Endothelial cell of umbilical vein (primary cell): ENCODE results near the gene SHISA7. TPM values are rescaled to one million over a fixed set of nuclear protein-coding genes. Genes with fewer than 3 reads are reported as not detected.

Experiments
- BruUV-seq: library from RNA; stranded (reverse); fragments of 400-500 nt; replicated peaks from 2 replicates; lab custom pipeline; 2021; lab: Mats Ljungman, UMichigan
- CTCF ChIA-PET: fragments of 300-600, 350-600 bp; sonication (Branson Sonifier 250); formaldehyde crosslinking; loops from one replicate; lab custom pipeline; 2021; ENCODE audit warnings: antibody characterized with exemption, inconsistent platforms; lab: Charles Lee
- POLR2A ChIA-PET: fragments of 300-600, 350-600 bp; sonication (Branson Sonifier 250); formaldehyde crosslinking; loops from one replicate; lab custom pipeline; 2021; ENCODE audit warnings: antibody characterized with exemption, inconsistent platforms; lab: Charles Lee
- DNase-seq: peaks from one replicate; pipeline ENCODE4 v3.0.0-alpha.2; 2011; ENCODE audit warnings: low read depth, low spot score
- FAIRE-seq: peaks from 2 replicates; lab custom pipeline; 2011; peaks lifted over from hg19 to GRCh38; lab: Jason Lieb, UNC
- H2AFZ ChIP-seq: 2 replicates; pipeline ENCODE4 v1.6.0; 2012; ENCODE audit warnings: low read depth, low read length, control low read depth, inconsistent platforms
- H3K27ac ChIP-seq: 2 replicates; pipeline ENCODE4 v1.5.1; 2011; ENCODE audit warnings: low read depth, mild to moderate bottlenecking, control low read depth, low read length, moderate library complexity; ENCODE audit not compliant: insufficient read depth
- H3K27me3 ChIP-seq, 2 experiments: 2 replicates each; pipeline versions ENCODE4 v1.6.0 to v1.6.1; 2011; ENCODE audit warnings: low read length in 2 of 2, mixed read lengths in 1 of 2; ENCODE audit not compliant: control insufficient read depth in 2 of 2, insufficient read depth in 2 of 2
- H3K36me3 ChIP-seq, 2 experiments: 2 replicates in 1 of 2; 3 replicates in 1 of 2; pipeline ENCODE4 v1.5.1; 2011; ENCODE audit warnings: low read length in 2 of 2, mild to moderate bottlenecking in 1 of 2, moderate library complexity in 1 of 2; ENCODE audit not compliant: control insufficient read depth in 2 of 2, insufficient read depth in 2 of 2; ENCODE audit errors: extremely low read depth in 1 of 2
- H3K4me1 ChIP-seq: 3 replicates; pipeline ENCODE4 v1.5.1; 2011; ENCODE audit warnings: mild to moderate bottlenecking, low read length; ENCODE audit not compliant: control insufficient read depth, insufficient read depth; ENCODE audit errors: extremely low read depth
- H3K4me2 ChIP-seq: 2 replicates; pipeline ENCODE4 v1.6.1; 2011; ENCODE audit warnings: low read length, control low read depth, mixed read lengths; ENCODE audit not compliant: insufficient read depth
- H3K4me3 ChIP-seq, 3 experiments: fragments of 200-600 bp in 1 of 3; sonication (generic), shearing (Covaris generic) in 1 of 3; replicated peaks in 1 of 3; 2 replicates each; pipeline ENCODE4 v1.5.1; 2011 to 2016; ENCODE audit warnings: control low read depth in 3 of 3, low read length in 3 of 3, mild to moderate bottlenecking in 2 of 3, inconsistent platforms in 1 of 3, low read depth in 1 of 3, moderate library complexity in 1 of 3; ENCODE audit not compliant: insufficient read depth in 1 of 3
- H3K79me2 ChIP-seq: 2 replicates; pipeline ENCODE4 v1.6.0; 2012; ENCODE audit warnings: low read length, inconsistent platforms; ENCODE audit not compliant: control insufficient read depth, insufficient read depth
- H3K9ac ChIP-seq: replicated peaks from 2 replicates; pipeline ENCODE3; 2011; ENCODE audit warnings: low read length, control low read depth; ENCODE audit not compliant: insufficient read depth; ENCODE audit errors: extremely low read depth
- H3K9me1 ChIP-seq: replicated peaks from 3 replicates; pipeline ENCODE4 v1.6.0; 2011; ENCODE audit warnings: mild to moderate bottlenecking, low read length; ENCODE audit not compliant: control insufficient read depth, insufficient read depth; ENCODE audit errors: extremely low read depth
- H3K9me3 ChIP-seq: replicated peaks from 2 replicates; pipeline ENCODE4 v1.5.1; 2012; ENCODE audit warnings: low read length, inconsistent platforms; ENCODE audit not compliant: control insufficient read depth, insufficient read depth
- H4K20me1 ChIP-seq: replicated peaks from 2 replicates; pipeline ENCODE3; 2011; ENCODE audit warnings: mild to moderate bottlenecking, low read length; ENCODE audit not compliant: control insufficient read depth, insufficient read depth; ENCODE audit errors: extremely low read depth
- JUN ChIP-seq: IDR thresholded peaks from 2 replicates; pipeline ENCODE4 v1.6.1; 2011; ENCODE audit warnings: borderline replicate concordance, low read depth; ENCODE audit not compliant: insufficient read length, insufficient read depth
- MYC ChIP-seq: IDR thresholded peaks from one replicate; pipeline ENCODE4 v1.6.1; 2011; ENCODE audit warnings: mild to moderate bottlenecking, low read depth, low read length
- POLR2A ChIP-seq: IDR thresholded peaks from 2 replicates; pipeline ENCODE4 v1.6.1; 2012; ENCODE audit warnings: low read depth, mild to moderate bottlenecking, control low read depth, low read length
- dilution Hi-C: fragments of 300-500 bp; cut with MboI; formaldehyde crosslinking; loops from one replicate; pipeline ENCODE4 v1.15.0; 2019; ENCODE audit warnings: low sequenced_read_pairs; ENCODE audit not compliant: extremely low pct_ligation_motif_present
- intact Hi-C: fragments of 100-400 bp; cut with micrococcal nuclease; formaldehyde crosslinking; loops from one replicate; pipeline ENCODE4 v1.10.0; 2022
- polyA plus RNA-seq, 4 experiments: library from polyadenylated mRNA; depleted of rRNA in 3 of 4; stranded (reverse) in 3 of 4; unstranded in 1 of 4; fragments of >200 nt; gene quantifications; 2 replicates each; pipeline versions ENCODE4 v1.2.1 to v1.2.3, GENCODE V29; 2011 to 2012; ENCODE audit warnings: missing spikeins in 1 of 4
- total RNA-seq: library from RNA; stranded (reverse); gene quantifications from 2 replicates; pipeline ENCODE4 v1.2.3, GENCODE V29; 2021
- TF ChIP-seq, protein P1 (sequence below), 2 donors: IDR thresholded peaks; 1 replicate in 1 of 2; 2 replicates in 1 of 2; pipeline ENCODE4 v1.5.1; 2011; ENCODE audit warnings: low read length in 2 of 2, mild to moderate bottlenecking in 2 of 2, moderate library complexity in 2 of 2, control low read depth in 1 of 2, inconsistent platforms in 1 of 2, low read depth in 1 of 2; ENCODE audit not compliant: insufficient read depth in 1 of 2; ENCODE audit errors: extremely low read depth in 1 of 2

The SHISA7 gene
- total and polyA plus RNA-seq, 2 donors (not counting 3 experiments of a cell fraction or from before 2014, with no cell fraction given): not detected

DNA sequence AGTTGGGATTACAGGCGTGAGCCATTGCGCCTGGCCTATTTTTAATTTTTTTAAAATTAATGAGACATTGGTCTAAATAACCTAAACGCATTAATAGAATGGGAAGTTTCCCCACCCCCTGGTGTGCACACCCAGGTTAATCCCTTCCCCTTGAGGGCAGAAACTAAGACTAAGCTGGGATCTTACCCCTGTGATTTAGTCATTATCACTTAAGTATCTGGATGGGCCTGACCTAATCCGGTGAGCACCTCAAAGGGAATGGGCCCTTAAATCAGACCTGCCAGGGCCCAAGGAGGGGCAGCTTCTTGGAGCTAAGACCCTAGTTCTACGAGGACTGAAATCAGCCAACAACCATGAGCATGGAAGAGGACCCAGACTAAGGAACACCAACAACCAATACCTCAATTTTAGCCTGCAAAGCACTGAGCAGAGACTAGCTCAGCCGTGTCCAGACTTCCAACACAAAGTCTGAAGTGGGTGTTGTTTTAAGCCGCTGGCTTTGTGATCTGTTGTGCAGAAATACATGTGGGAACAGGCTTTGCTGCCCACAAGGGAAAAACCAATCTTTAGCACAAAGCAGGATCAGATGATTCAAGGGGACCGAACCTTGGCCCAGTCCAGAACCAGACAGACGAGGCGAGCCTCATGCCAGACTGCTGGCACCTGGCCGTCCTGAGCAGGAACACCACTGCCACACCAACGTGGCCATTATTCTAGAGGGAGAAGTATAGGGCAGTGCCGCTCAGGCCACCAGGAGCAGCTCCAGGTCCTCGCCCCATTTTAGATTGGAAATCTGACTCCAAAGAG, 42.6 kb downstream of the SHISA7 start:
- Histone ChIP-seq H3K4me3 (no peak overlapping the region), H3K9me1 (no peaks in the 10 kb centered on the region), H3K27me3 (no peaks in the 10 kb centered on the region), H3K4me2 (no peak overlapping the region), H2AFZ (no peak overlapping the region), H3K36me3 (peaks cover 17 to 23% of the 10 kb centered on the region in 2 experiments), H3K79me2 (peaks cover 33% of the 10 kb centered on the region), H3K27ac (no peak overlapping the region), H4K20me1 (no peaks in the 10 kb centered on the region), H3K9ac (no peak overlapping the region), H3K4me1 (no peaks in the 10 kb centered on the region), H3K9me3 (no peaks in the 10 kb centered on the region)
- DNase-seq: no peak
- BruUV-seq: no TSS peak
- TF ChIP-seq, protein P1, sequence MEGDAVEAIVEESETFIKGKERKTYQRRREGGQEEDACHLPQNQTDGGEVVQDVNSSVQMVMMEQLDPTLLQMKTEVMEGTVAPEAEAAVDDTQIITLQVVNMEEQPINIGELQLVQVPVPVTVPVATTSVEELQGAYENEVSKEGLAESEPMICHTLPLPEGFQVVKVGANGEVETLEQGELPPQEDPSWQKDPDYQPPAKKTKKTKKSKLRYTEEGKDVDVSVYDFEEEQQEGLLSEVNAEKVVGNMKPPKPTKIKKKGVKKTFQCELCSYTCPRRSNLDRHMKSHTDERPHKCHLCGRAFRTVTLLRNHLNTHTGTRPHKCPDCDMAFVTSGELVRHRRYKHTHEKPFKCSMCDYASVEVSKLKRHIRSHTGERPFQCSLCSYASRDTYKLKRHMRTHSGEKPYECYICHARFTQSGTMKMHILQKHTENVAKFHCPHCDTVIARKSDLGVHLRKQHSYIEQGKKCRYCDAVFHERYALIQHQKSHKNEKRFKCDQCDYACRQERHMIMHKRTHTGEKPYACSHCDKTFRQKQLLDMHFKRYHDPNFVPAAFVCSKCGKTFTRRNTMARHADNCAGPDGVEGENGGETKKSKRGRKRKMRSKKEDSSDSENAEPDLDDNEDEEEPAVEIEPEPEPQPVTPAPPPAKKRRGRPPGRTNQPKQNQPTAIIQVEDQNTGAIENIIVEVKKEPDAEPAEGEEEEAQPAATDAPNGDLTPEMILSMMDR (IDR thresholded peaks at IDR 0.05; ENCODE audit: extremely low read depth in 1 of 2, insufficient read depth in 1 of 2, low read depth in 1 of 2, low read length in 2 of 2): no peak
- TF ChIP-seq POLR2A (peak; percentile 7), MYC (no peak), JUN (no peak)
- POLR2A ChIA-PET: no interaction called here
- dilution Hi-C loops: no loop called here
- FAIRE-seq: no peak
- CTCF ChIA-PET: interaction anchor here (1.2 kb wide), 1 partner anchor 99 kb away, joined by 3 read pairs; no protein-coding TSS in a partner anchor
- intact Hi-C loops: no loop called here
